HEK293 (cell line): ENCODE measurements around the gene NAALADL2.

ENCODE experiments used
- CTCF ChIA-PET: fragments of 350-600 bp; formaldehyde crosslinking; extraction: SDS; loops from one replicate; lab custom pipeline; 2021; ENCODE audit warnings: antibody characterized with exemption; lab: Yijun Ruan, JAX
- POLR2A ChIA-PET: fragments of 300-600 bp; formaldehyde crosslinking; extraction: SDS; loops from one replicate; lab custom pipeline; 2020; ENCODE audit warnings: antibody characterized with exemption, inconsistent platforms; lab: Yijun Ruan, JAX
- H3K27ac ChIP-seq: fragments of 200-500 bp; sonication (Bioruptor generic); 2 replicates; pipeline ENCODE4 v1.5.1; 2014; ENCODE audit warnings: low read depth, low read length, control low read depth, inconsistent platforms; ENCODE audit errors: extremely low read depth
- H3K36me3 ChIP-seq, 2 experiments: fragments of 200-500 bp in 1 of 2; sonication (Bioruptor generic) in 1 of 2; 1 replicate in 1 of 2; 2 replicates in 1 of 2; pipeline ENCODE4 v1.5.1; 2014 to 2017; ENCODE audit warnings: inconsistent platforms in 2 of 2, low read length in 2 of 2; ENCODE audit not compliant: control insufficient read depth in 2 of 2, insufficient read depth in 1 of 2
- H3K4me1 ChIP-seq: fragments of 200-500 bp; sonication (Bioruptor generic); 2 replicates; pipeline ENCODE4 v1.5.1; 2014; ENCODE audit warnings: mild to moderate bottlenecking, low read length, inconsistent platforms; ENCODE audit not compliant: control insufficient read depth, insufficient read depth
- H3K4me3 ChIP-seq: 2 replicates; pipeline ENCODE4 v1.5.1; 2011; ENCODE audit warnings: low read depth, mild to moderate bottlenecking, control low read depth, low read length, moderate library complexity
- H3K9me3 ChIP-seq: fragments of 200-500 bp; sonication (Bioruptor generic); 2 replicates; pipeline ENCODE4 v1.5.1; 2014; ENCODE audit warnings: low read depth, low read length, inconsistent platforms; ENCODE audit not compliant: control insufficient read depth, insufficient read depth
- GLIS2 ChIP-seq: fragments of 450-650 bp; formaldehyde crosslinking; IDR thresholded peaks from 2 replicates; pipeline ENCODE4 v1.5.1; 2016; ENCODE audit warnings: missing biosample characterization, missing genetic modification characterization
- IKZF3 ChIP-seq: fragments of 450-650 bp; IDR thresholded peaks from 2 replicates; pipeline ENCODE4 v1.5.0; 2018; ENCODE audit warnings: missing biosample characterization, mild to moderate bottlenecking, missing genetic modification characterization, moderate library complexity
- PRDM4 ChIP-seq: fragments of 450-650 bp; formaldehyde crosslinking; IDR thresholded peaks from 2 replicates; pipeline ENCODE4 v1.5.1; 2017; ENCODE audit warnings: missing biosample characterization, missing genetic modification characterization
- SCRT1 ChIP-seq: fragments of 450-650 bp; formaldehyde crosslinking; IDR thresholded peaks from 2 replicates; pipeline ENCODE4 v1.5.1; 2016; ENCODE audit warnings: missing biosample characterization, missing genetic modification characterization, borderline replicate concordance
- SETDB1 ChIP-seq: IDR thresholded peaks from one replicate; pipeline ENCODE4 v1.6.1; 2017; ENCODE audit warnings: mild to moderate bottlenecking, low read length, moderate library complexity, mixed read lengths; ENCODE audit not compliant: insufficient read length
- ZBTB20 ChIP-seq: fragments of 450-650 bp; formaldehyde crosslinking; IDR thresholded peaks from 2 replicates; pipeline ENCODE4 v1.5.1; 2016; ENCODE audit warnings: missing biosample characterization, missing genetic modification characterization
- ZBTB7A ChIP-seq: fragments of 450-650 bp; formaldehyde crosslinking; IDR thresholded peaks from 2 replicates; pipeline ENCODE4 v1.5.1; 2016; ENCODE audit warnings: low read depth, missing biosample characterization, missing genetic modification characterization
- ZNF132 ChIP-seq: fragments of 450-650 bp; formaldehyde crosslinking; IDR thresholded peaks from 2 replicates; pipeline ENCODE4 v1.5.1; 2017; ENCODE audit warnings: missing biosample characterization, missing genetic modification characterization, borderline replicate concordance
- ZNF155 ChIP-seq: fragments of 450-650 bp; formaldehyde crosslinking; IDR thresholded peaks from 2 replicates; pipeline ENCODE4 v1.5.1; 2016; ENCODE audit warnings: missing biosample characterization, missing genetic modification characterization
- ZNF292 ChIP-seq: fragments of 450-650 bp; formaldehyde crosslinking; IDR thresholded peaks from 2 replicates; pipeline ENCODE4 v1.5.1; 2016; ENCODE audit warnings: low read depth, missing biosample characterization, missing genetic modification characterization, borderline replicate concordance
- ZNF391 ChIP-seq: fragments of 450-650 bp; formaldehyde crosslinking; IDR thresholded peaks from 2 replicates; pipeline ENCODE4 v1.5.1; 2016; ENCODE audit warnings: low read depth, missing biosample characterization, missing genetic modification characterization, borderline replicate concordance
- ZNF48 ChIP-seq: fragments of 450-650 bp; formaldehyde crosslinking; IDR thresholded peaks from 2 replicates; pipeline ENCODE4 v1.5.1; 2016; ENCODE audit warnings: missing biosample characterization, missing genetic modification characterization
- ZNF501 ChIP-seq: fragments of 450-650 bp; formaldehyde crosslinking; IDR thresholded peaks from 2 replicates; pipeline ENCODE4 v1.5.1; 2016; ENCODE audit warnings: missing biosample characterization, missing genetic modification characterization
- ZNF510 ChIP-seq: fragments of 450-650 bp; formaldehyde crosslinking; IDR thresholded peaks from 2 replicates; pipeline ENCODE4 v1.5.1; 2018; ENCODE audit warnings: mild to moderate bottlenecking, missing genetic modification characterization, missing biosample characterization; ENCODE audit not compliant: insufficient replicate concordance
- ZNF544 ChIP-seq: fragments of 450-650 bp; formaldehyde crosslinking; IDR thresholded peaks from 2 replicates; pipeline ENCODE4 v1.5.0; 2017; ENCODE audit warnings: missing biosample characterization, missing genetic modification characterization
- ZNF645 ChIP-seq: fragments of 450-650 bp; formaldehyde crosslinking; IDR thresholded peaks from 2 replicates; pipeline ENCODE4; 2016; ENCODE audit warnings: missing biosample characterization, missing genetic modification characterization
- ZNF660 ChIP-seq: fragments of 450-650 bp; IDR thresholded peaks from 2 replicates; pipeline ENCODE4 v1.5.1; 2018; ENCODE audit warnings: missing biosample characterization, mild to moderate bottlenecking, missing genetic modification characterization
- ZNF768 ChIP-seq: fragments of 450-650 bp; formaldehyde crosslinking; IDR thresholded peaks from 2 replicates; pipeline ENCODE4 v1.5.1; 2018; ENCODE audit warnings: missing biosample characterization, mild to moderate bottlenecking, missing genetic modification characterization
- ZNF791 ChIP-seq: fragments of 450-650 bp; formaldehyde crosslinking; IDR thresholded peaks from 2 replicates; pipeline ENCODE4 v1.5.1; 2016; ENCODE audit warnings: missing biosample characterization, missing genetic modification characterization
- ZNF830 ChIP-seq: fragments of 450-650 bp; IDR thresholded peaks from 2 replicates; pipeline ENCODE4 v1.5.0; 2018; ENCODE audit warnings: missing biosample characterization, missing genetic modification characterization, low read depth, mild to moderate bottlenecking, moderate library complexity
- ZNF843 ChIP-seq: fragments of 450-650 bp; formaldehyde crosslinking; IDR thresholded peaks from 2 replicates; pipeline ENCODE4 v1.5.1; 2016; ENCODE audit warnings: missing biosample characterization, missing genetic modification characterization
- ZXDB ChIP-seq: fragments of 450-650 bp; formaldehyde crosslinking; IDR thresholded peaks from 2 replicates; pipeline ENCODE4 v1.5.1; 2016; ENCODE audit warnings: missing biosample characterization, missing genetic modification characterization
- TF ChIP-seq, protein P1 (sequence below): fragments of 450-650 bp; formaldehyde crosslinking; conservative IDR thresholded peaks from 2 replicates; pipeline ENCODE4 v1.5.1; 2016; ENCODE audit warnings: low read depth, missing biosample characterization, missing genetic modification characterization
- TF ChIP-seq, protein P2 (sequence below): fragments of 450-650 bp; formaldehyde crosslinking; IDR thresholded peaks from 2 replicates; pipeline ENCODE4 v1.5.1; 2016; ENCODE audit warnings: missing biosample characterization, missing genetic modification characterization

Gene NAALADL2

DNA sequence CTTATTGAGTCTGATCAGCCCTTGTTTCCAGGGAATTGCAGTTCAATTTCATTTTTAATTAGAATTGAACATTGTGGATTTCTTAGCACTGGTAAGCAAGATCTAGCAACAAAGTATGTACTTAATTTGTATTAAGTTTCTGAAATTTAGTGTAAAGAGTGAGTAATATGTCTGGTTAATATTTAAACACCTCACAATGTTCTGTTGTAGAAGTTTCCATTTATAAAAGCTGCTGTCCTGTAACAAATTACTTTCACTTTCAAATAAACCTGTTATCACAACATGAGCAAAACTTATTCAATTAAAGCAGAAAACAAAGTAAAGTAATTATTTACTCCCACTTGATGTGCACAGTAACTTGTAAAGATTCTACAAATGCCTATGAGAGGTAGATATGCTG, 448.5 kb downstream of the NAALADL2 start (continued):
- TF ChIP-seq ZNF391, result no peak
- TF ChIP-seq ZNF501 (tag by site-specific recombination), result no peak
- TF ChIP-seq ZNF544 (tag by site-specific recombination), result no peak

GRCh38 chr3:175308097-175308496, 449.0 kb downstream of the NAALADL2 start:
- CTCF ChIA-PET, result no interaction called here
- no peak for TF ChIP-seq ZNF292
- TF ChIP-seq ZNF768 (tag by site-specific recombination), result no peak
- TF ChIP-seq ZXDB (tag by site-specific recombination), result no peak
- no peak for TF ChIP-seq ZBTB7A
- TF ChIP-seq ZNF48 (tag by site-specific recombination), result no peak
- TF ChIP-seq GLIS2 (tag by site-specific recombination), result no peak
- TF ChIP-seq PRDM4 (tag by site-specific recombination), result no peak
- no peak for TF ChIP-seq ZNF510
- no peak for TF ChIP-seq IKZF3 (tag by site-specific recombination)
- no peak for TF ChIP-seq ZNF155 (tag by site-specific recombination)
- no peak for TF ChIP-seq ZNF645 (tag by site-specific recombination)
- TF ChIP-seq ZNF791 (tag by site-specific recombination), result no peak
- no peak for TF ChIP-seq ZNF132 (tag by site-specific recombination)
- H3K4me1 ChIP-seq, result no peaks in the 10 kb centered on the region
- no peaks in the 10 kb centered on the region for H3K36me3 ChIP-seq
- H3K4me3 ChIP-seq, result no peak overlapping the region
- POLR2A ChIA-PET, result no interaction called here
- no peak overlapping the region for H3K27ac ChIP-seq
- no peaks in the 10 kb centered on the region for H3K9me3 ChIP-seq

DNA sequence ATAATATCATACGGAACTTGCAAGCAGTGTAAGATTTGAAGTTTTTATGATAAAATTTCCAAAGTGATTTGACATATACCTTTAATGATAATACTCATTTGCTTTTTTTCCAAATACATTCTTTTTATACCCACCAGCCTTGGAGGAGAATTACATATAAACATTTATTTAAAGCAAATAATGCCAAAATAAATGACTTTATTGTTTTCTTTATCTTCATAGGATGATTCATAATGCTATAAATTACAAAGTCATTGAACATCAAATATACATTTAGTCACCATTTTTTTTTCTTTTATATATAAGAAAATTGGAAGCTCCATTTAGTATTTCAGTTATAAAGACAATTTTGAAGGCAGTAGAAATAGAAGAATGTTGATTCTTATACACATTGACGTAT, 450.9 kb downstream of the NAALADL2 start:
- H3K4me3 ChIP-seq, result no peak overlapping the region
- no peaks in the 10 kb centered on the region for H3K36me3 ChIP-seq
- ChIA-PET CTCF (no interaction called here), POLR2A (no interaction called here)
- H3K9me3 ChIP-seq, result no peaks in the 10 kb centered on the region
- H3K4me1 ChIP-seq, result no peaks in the 10 kb centered on the region
- no peak overlapping the region for H3K27ac ChIP-seq
- TF ChIP-seq ZNF660 (tag by site-specific recombination) (no peak), ZBTB20 (tag by site-specific recombination) (no peak), ZNF830 (tag by site-specific recombination) (no peak), SCRT1 (tag by site-specific recombination) (no peak), SETDB1 (no peak), ZNF843 (no peak)
- TF ChIP-seq, protein P1, sequence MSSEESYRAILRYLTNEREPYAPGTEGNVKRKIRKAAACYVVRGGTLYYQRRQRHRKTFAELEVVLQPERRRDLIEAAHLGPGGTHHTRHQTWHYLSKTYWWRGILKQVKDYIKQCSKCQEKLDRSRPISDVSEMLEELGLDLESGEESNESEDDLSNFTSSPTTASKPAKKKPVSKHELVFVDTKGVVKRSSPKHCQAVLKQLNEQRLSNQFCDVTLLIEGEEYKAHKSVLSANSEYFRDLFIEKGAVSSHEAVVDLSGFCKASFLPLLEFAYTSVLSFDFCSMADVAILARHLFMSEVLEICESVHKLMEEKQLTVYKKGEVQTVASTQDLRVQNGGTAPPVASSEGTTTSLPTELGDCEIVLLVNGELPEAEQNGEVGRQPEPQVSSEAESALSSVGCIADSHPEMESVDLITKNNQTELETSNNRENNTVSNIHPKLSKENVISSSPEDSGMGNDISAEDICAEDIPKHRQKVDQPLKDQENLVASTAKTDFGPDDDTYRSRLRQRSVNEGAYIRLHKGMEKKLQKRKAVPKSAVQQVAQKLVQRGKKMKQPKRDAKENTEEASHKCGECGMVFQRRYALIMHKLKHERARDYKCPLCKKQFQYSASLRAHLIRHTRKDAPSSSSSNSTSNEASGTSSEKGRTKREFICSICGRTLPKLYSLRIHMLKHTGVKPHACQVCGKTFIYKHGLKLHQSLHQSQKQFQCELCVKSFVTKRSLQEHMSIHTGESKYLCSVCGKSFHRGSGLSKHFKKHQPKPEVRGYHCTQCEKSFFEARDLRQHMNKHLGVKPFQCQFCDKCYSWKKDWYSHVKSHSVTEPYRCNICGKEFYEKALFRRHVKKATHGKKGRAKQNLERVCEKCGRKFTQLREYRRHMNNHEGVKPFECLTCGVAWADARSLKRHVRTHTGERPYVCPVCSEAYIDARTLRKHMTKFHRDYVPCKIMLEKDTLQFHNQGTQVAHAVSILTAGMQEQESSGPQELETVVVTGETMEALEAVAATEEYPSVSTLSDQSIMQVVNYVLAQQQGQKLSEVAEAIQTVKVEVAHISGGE (tag by site-specific recombination), result no peak
- TF ChIP-seq, protein P2, sequence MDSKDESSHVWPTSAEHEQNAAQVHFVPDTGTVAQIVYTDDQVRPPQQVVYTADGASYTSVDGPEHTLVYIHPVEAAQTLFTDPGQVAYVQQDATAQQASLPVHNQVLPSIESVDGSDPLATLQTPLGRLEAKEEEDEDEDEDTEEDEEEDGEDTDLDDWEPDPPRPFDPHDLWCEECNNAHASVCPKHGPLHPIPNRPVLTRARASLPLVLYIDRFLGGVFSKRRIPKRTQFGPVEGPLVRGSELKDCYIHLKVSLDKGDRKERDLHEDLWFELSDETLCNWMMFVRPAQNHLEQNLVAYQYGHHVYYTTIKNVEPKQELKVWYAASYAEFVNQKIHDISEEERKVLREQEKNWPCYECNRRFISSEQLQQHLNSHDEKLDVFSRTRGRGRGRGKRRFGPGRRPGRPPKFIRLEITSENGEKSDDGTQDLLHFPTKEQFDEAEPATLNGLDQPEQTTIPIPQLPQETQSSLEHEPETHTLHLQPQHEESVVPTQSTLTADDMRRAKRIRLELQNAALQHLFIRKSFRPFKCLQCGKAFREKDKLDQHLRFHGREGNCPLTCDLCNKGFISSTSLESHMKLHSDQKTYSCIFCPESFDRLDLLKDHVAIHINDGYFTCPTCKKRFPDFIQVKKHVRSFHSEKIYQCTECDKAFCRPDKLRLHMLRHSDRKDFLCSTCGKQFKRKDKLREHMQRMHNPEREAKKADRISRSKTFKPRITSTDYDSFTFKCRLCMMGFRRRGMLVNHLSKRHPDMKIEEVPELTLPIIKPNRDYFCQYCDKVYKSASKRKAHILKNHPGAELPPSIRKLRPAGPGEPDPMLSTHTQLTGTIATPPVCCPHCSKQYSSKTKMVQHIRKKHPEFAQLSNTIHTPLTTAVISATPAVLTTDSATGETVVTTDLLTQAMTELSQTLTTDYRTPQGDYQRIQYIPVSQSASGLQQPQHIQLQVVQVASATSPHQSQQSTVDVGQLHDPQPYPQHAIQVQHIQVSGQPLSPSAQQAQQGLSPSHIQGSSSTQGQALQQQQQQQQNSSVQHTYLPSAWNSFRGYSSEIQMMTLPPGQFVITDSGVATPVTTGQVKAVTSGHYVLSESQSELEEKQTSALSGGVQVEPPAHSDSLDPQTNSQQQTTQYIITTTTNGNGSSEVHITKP (tag by site-specific recombination), result no peak
